Uterus (tissue), 4 donors: ENCODE measurements around the gene ATP5F1E. TPM values are rescaled to one million over a fixed set of nuclear protein-coding genes. Genes with fewer than 3 reads are reported as not detected.
A peak's percentile ranks its signal among the peaks of the same experiment; 100 is the strongest.

ENCODE experiments used
- DNase-seq, 2 donors: peaks; one replicate each; pipeline ENCODE4 v3.0.0-alpha.2; 2019 to 2020
- H3K27ac ChIP-seq, 2 donors: fragments of 200-600 bp; sonication (generic); 1 replicate in 1 of 2; 2 replicates in 1 of 2; pipeline ENCODE4 v1.5.1; 2016 to 2018
- H3K27me3 ChIP-seq, 2 donors: fragments of 200-600 bp; sonication (generic); one replicate each; pipeline ENCODE4 v1.5.1; 2018 to 2019; ENCODE audit warnings: control low read depth in 1 of 2
- H3K36me3 ChIP-seq, 2 donors: fragments of 200-600 bp; sonication (generic); one replicate each; pipeline ENCODE4 v1.5.1; 2019; ENCODE audit warnings: control low read depth in 1 of 2
- H3K4me1 ChIP-seq, 2 donors: fragments of 200-600 bp; sonication (generic); one replicate each; pipeline ENCODE4 v1.5.1; 2018 to 2019; ENCODE audit warnings: control low read depth in 1 of 2
- H3K4me3 ChIP-seq, 2 donors: fragments of 200-600 bp; sonication (generic); 1 replicate in 1 of 2; 2 replicates in 1 of 2; pipeline ENCODE4 v1.5.1; 2018 to 2019; ENCODE audit warnings: mild to moderate bottlenecking in 1 of 2
- H3K9me3 ChIP-seq, 2 donors: fragments of 200-600 bp; sonication (generic); one replicate each; pipeline ENCODE4 v1.5.1; 2019; ENCODE audit warnings: control low read depth in 1 of 2
- POLR2A ChIP-seq, 2 donors: fragments of 450-650 bp; IDR thresholded peaks; one replicate each; pipeline ENCODE4 v1.6.1; 2016; ENCODE audit warnings: antibody characterized with exemption in 2 of 2, mild to moderate bottlenecking in 1 of 2, moderate library complexity in 1 of 2
- intact Hi-C: fragments of 100-400 bp; cut with DNase I; formaldehyde crosslinking; loops from one replicate; pipeline ENCODE4 v1.15.1; 2023; ENCODE audit warnings: low total_unique reads
- total RNA-seq, 4 donors: library from RNA; depleted of rRNA in 3 of 4; stranded (reverse); fragments of >200 nt in 3 of 4; gene quantifications; one replicate each; pipeline versions ENCODE4 v1.1.0 to v1.2.4, GENCODE V29; 2014 to 2023
- TF ChIP-seq, protein P1 (sequence below), 4 experiments: fragments of 200-600 bp in 2 of 4; fragments of 450-650 bp in 2 of 4; sonication (generic) in 2 of 4; IDR thresholded peaks; one replicate each; pipeline ENCODE4 v1.5.1; 2016 to 2019; ENCODE audit warnings: antibody characterized with exemption in 4 of 4, mild to moderate bottlenecking in 2 of 4, moderate library complexity in 1 of 4
- donor health status: DM: yes; HTN: yes; CAD: no.

Gene ATP5F1E
- total RNA-seq, 4 donors from 2014 or later: 5.6 to 42.4 (median 21.1) TPM

DNA sequence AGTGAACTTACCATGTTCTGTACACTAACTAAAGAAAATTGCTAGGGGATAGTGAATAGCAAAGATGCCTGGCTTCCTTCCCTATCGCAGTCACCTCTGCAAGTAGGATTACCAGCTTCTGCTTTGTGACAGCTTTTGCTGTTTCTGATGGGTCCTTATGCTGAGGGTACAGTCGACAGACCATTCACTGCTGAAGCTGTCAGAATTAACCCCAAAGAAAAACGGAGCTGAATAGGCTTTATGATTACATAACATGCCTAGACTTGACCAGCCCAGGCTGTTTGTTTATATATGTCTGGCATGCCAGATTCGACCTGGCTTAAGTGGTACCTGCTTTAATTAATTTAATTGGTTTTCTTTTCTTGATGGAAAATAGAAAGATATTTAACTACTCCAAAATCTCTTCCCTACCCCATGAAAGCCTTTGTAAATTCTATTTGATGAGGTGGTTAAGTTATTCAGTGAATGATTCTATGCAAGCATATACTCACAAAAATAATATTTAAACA, 32.1 kb upstream of the ATP5F1E start:
- Histone ChIP-seq H3K27ac (peak overlapping the region; percentile 56 to 64), H3K27me3 (no peaks in the 10 kb centered on the region), H3K9me3 (no peaks in the 10 kb centered on the region), H3K36me3 (no peaks in the 10 kb centered on the region), H3K4me1 (no peaks in the 10 kb centered on the region), H3K4me3 (no peak overlapping the region)
- TF ChIP-seq, protein P1, sequence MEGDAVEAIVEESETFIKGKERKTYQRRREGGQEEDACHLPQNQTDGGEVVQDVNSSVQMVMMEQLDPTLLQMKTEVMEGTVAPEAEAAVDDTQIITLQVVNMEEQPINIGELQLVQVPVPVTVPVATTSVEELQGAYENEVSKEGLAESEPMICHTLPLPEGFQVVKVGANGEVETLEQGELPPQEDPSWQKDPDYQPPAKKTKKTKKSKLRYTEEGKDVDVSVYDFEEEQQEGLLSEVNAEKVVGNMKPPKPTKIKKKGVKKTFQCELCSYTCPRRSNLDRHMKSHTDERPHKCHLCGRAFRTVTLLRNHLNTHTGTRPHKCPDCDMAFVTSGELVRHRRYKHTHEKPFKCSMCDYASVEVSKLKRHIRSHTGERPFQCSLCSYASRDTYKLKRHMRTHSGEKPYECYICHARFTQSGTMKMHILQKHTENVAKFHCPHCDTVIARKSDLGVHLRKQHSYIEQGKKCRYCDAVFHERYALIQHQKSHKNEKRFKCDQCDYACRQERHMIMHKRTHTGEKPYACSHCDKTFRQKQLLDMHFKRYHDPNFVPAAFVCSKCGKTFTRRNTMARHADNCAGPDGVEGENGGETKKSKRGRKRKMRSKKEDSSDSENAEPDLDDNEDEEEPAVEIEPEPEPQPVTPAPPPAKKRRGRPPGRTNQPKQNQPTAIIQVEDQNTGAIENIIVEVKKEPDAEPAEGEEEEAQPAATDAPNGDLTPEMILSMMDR (IDR thresholded peaks at IDR 0.05): no peak
- no peak for TF ChIP-seq POLR2A (IDR thresholded peaks at IDR 0.05)
- DNase-seq: no peak
- intact Hi-C loops: no loop called here

GRCh38 chr20:59063358-59064213, 31.5 kb upstream of the ATP5F1E start:
- intact Hi-C loops: no loop called here
- DNase-seq: peak; percentile 63 to 74
- H3K9me3 ChIP-seq: no peaks in the 10 kb centered on the region
- no peaks in the 10 kb centered on the region for H3K4me1 ChIP-seq
- H3K27me3 ChIP-seq: no peaks in the 10 kb centered on the region
- H3K4me3 ChIP-seq: no peak overlapping the region
- no peaks in the 10 kb centered on the region for H3K36me3 ChIP-seq
- peak overlapping the region; percentile 56 to 64 for H3K27ac ChIP-seq
- TF ChIP-seq, protein P1 (IDR thresholded peaks at IDR 0.05): no peak
- TF ChIP-seq POLR2A (IDR thresholded peaks at IDR 0.05): no peak

DNA sequence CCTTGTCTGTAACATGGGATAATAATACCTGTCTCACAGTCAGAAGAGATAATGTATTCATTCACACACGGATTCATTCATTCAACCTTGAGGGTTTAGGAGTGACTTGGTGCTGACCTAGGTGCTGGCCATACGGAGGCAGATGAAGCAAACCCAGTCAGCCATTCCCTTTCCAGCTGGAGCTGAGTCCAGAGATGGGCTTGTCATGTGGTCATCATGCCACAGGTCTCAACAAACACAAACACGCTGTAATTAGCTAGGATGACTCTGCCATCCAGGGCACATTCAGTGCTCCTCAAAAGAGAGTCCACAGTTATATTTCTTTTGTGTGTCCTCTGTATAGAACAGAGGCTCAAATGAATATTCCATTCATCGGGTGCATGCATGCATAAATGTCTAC, 29.9 kb upstream of the ATP5F1E start:
- no peak for DNase-seq
- Histone ChIP-seq H3K27me3 (no peaks in the 10 kb centered on the region), H3K4me1 (no peaks in the 10 kb centered on the region), H3K4me3 (no peak overlapping the region), H3K9me3 (no peaks in the 10 kb centered on the region), H3K27ac (no peak overlapping the region), H3K36me3 (no peaks in the 10 kb centered on the region)
- intact Hi-C loops: no loop called here
- no peak for TF ChIP-seq POLR2A (IDR thresholded peaks at IDR 0.05)
- TF ChIP-seq, protein P1 (IDR thresholded peaks at IDR 0.05): no peak

DNA sequence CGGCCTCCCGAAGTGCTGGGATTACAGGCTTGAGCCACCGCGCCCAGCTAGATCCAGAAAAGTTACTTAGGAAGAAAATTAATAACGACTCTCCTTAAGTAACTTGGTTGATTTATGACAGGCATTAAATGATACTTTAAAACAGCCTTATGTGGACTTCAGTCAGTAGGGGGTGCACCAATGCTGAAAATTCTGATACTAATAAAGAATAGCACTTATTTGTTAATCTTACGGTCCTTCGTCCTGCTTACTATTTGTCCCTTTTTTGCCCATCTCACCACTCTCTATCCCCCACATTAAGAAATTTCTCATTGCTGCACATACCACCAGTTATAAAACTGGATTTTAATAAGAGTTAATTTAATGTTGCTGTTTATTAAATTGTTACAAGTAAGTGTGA, 23.2 kb upstream of the ATP5F1E start:
- Histone ChIP-seq H3K27me3 (no peaks in the 10 kb centered on the region), H3K27ac (no peak overlapping the region), H3K4me1 (no peaks in the 10 kb centered on the region), H3K4me3 (no peak overlapping the region), H3K36me3 (no peaks in the 10 kb centered on the region), H3K9me3 (no peaks in the 10 kb centered on the region)
- intact Hi-C loops: no loop called here
- no peak for DNase-seq
- TF ChIP-seq, protein P1 (IDR thresholded peaks at IDR 0.05): peak in 3 of 4 experiments; percentile 16 to 37 (median 16)
- TF ChIP-seq POLR2A (IDR thresholded peaks at IDR 0.05): no peak

GRCh38 chr20:59051666-59052185, 19.6 kb upstream of the ATP5F1E start:
- Histone ChIP-seq H3K27ac (no peak overlapping the region), H3K4me3 (no peak overlapping the region), H3K4me1 (no peaks in the 10 kb centered on the region), H3K36me3 (no peaks in the 10 kb centered on the region), H3K9me3 (no peaks in the 10 kb centered on the region), H3K27me3 (no peaks in the 10 kb centered on the region)
- no peak for DNase-seq
- intact Hi-C loops: no loop called here
- no peak for TF ChIP-seq POLR2A (IDR thresholded peaks at IDR 0.05)
- TF ChIP-seq, protein P1 (IDR thresholded peaks at IDR 0.05): no peak
